GM21786 (cell line): Measurements from ENCODE around the gene TMEM198.
A peak's percentile ranks its signal among the peaks of the same experiment; 100 is the strongest.

Experiments
- ATAC-seq: cut with Tn5 transposase; IDR thresholded peaks from one replicate; pipeline ENCODE4 v1.9.1; 2021; ENCODE audit not compliant: unreplicated experiment

The TMEM198 gene

GRCh38 chr2:219575566-219576504, 32.0 kb downstream of the TMEM198 start:
- ATAC-seq = no peak

- no peak for ATAC-seq
These were observed 32.9 kb downstream of the TMEM198 start for GRCh38 chr2:219576505-219577388.

- ATAC-seq = no peak
These were observed 35.2 kb downstream of the TMEM198 start for GRCh38 chr2:219578811-219579613.

- ATAC-seq = no peak
These were observed 37.5 kb downstream of the TMEM198 start for GRCh38 chr2:219581346-219581745.

GRCh38 chr2:219591091-219591490, 47.3 kb downstream of the TMEM198 start:
- ATAC-seq = no peak

- ATAC-seq = no peak
These were observed 48.9 kb downstream of the TMEM198 start for GRCh38 chr2:219592736-219593135.

- no peak for ATAC-seq
These were observed 49.3 kb downstream of the TMEM198 start for GRCh38 chr2:219593154-219593553.

- no peak for ATAC-seq
These were observed 51.4 kb downstream of the TMEM198 start for GRCh38 chr2:219595256-219595655.

- ATAC-seq = peak; percentile 1
These were observed 53.2 kb downstream of the TMEM198 start for GRCh38 chr2:219596954-219597551.

- ATAC-seq = peak; percentile 92
These were observed 53.9 kb downstream of the TMEM198 start, which contains the start of gene STK11IP for GRCh38 chr2:219597552-219598307. Gene STK11IP, plus strand, starts transcription at chr2:219597857. Its CDS starts 263 bp downstream, at chr2:219598120.

- no peak for ATAC-seq
These were observed 54.7 kb downstream of the TMEM198 start for GRCh38 chr2:219598308-219599078.
